Activated CD4-positive, alpha-beta T cell treated with anti-CD3 and anti-CD28 coated beads, Interleukin-2, amount 50 U/mL, for 16 hours (primary cell): ENCODE results near the gene SPNS1.
A peak's percentile ranks its signal among the peaks of the same experiment; 100 is the strongest.
"Not testable (repeated sequence)": the region's sequence is repeated elsewhere in the genome, so short reads cannot be mapped to it uniquely, and the experiment has no call there.

Experiments used
- DNase-seq: peaks from one replicate; pipeline ENCODE4 v3.0.0-alpha.2; 2020

The SPNS1 gene

GRCh38 chr16:28958216-28958615 is 16.4 kb upstream of the SPNS1 start:
- DNase-seq = no peak

GRCh38 chr16:28958836-28959235 is 15.7 kb upstream of the SPNS1 start:
- DNase-seq = no peak

- DNase-seq = no peak
These were observed 10.5 kb upstream of the SPNS1 start for GRCh38 chr16:28964072-28964471.

- DNase-seq = no peak
These were observed 10.1 kb upstream of the SPNS1 start for GRCh38 chr16:28964496-28964895.

- DNase-seq = no peak
These were observed 7.4 kb upstream of the SPNS1 start for GRCh38 chr16:28967156-28967555.

GRCh38 chr16:28969696-28970095 is 4.9 kb upstream of the SPNS1 start:
- DNase-seq = not testable (repeated sequence)

- DNase-seq = no peak
These were observed 556 bp upstream of the SPNS1 start for GRCh38 chr16:28974007-28974436.

GRCh38 chr16:28975158-28975599 is 601 bp downstream of the SPNS1 start:
- DNase-seq = no peak

- DNase-seq = no peak
These were observed 3.4 kb downstream of the SPNS1 start for GRCh38 chr16:28977703-28978662.

GRCh38 chr16:28980330-28980729 is 5.8 kb downstream of the SPNS1 start:
- DNase-seq = not testable (repeated sequence)

GRCh38 chr16:28980929-28981328 is 6.4 kb downstream of the SPNS1 start:
- DNase-seq = no peak

- peak; percentile 60 for DNase-seq
These were observed 6.9 kb downstream of the SPNS1 start for GRCh38 chr16:28981517-28981916.

- no peak for DNase-seq
These were observed 7.8 kb downstream of the SPNS1 start for GRCh38 chr16:28982418-28982817.

- DNase-seq = no peak
These were observed 8.4 kb downstream of the SPNS1 start for GRCh38 chr16:28982949-28983348.

- no peak for DNase-seq
These were observed 9.1 kb downstream of the SPNS1 start for GRCh38 chr16:28983644-28984043.

- DNase-seq = no peak
These were observed 9.5 kb downstream of the SPNS1 start for GRCh38 chr16:28984091-28984490.

GRCh38 chr16:28984619-28985135 is 10.1 kb downstream of the SPNS1 start, which contains the start of gene LAT:
Gene LAT (plus strand): TSS chr16:28985052. CDS start chr16:28985418, 366 bp downstream.
- DNase-seq = peak; percentile 83

- DNase-seq = no peak
These were observed 10.8 kb downstream of the SPNS1 start for GRCh38 chr16:28985211-28986041.

- no peak for DNase-seq
These were observed 11.5 kb downstream of the SPNS1 start for GRCh38 chr16:28986046-28986445.

GRCh38 chr16:28986492-28986891 is 11.9 kb downstream of the SPNS1 start:
- no peak for DNase-seq

GRCh38 chr16:28987170-28987853 is 12.7 kb downstream of the SPNS1 start:
- no peak for DNase-seq

- no peak for DNase-seq
These were observed 14.8 kb downstream of the SPNS1 start for GRCh38 chr16:28989363-28989762.
